Measurements from ENCODE around the gene RNF181. TPM values are rescaled to one million over a fixed set of nuclear protein-coding genes. Genes with fewer than 3 reads are reported as not detected.

The RNF181 gene
- total RNA-seq, 1 donor from 2014 or later: 155 TPM

- DNase-seq (ENCODE audit: low spot score): no peak
- Mint-ChIP-seq H3K4me3 (ENCODE audit: unreplicated experiment) (peak overlapping the region; percentile 74), H3K4me1 (ENCODE audit: unreplicated experiment) (peaks cover 46% of the 10 kb centered on the region), H3K9me3 (ENCODE audit: unreplicated experiment) (no peaks in the 10 kb centered on the region), H3K36me3 (ENCODE audit: low read depth, unreplicated experiment) (peaks cover 20% of the 10 kb centered on the region), H3K27ac (ENCODE audit: unreplicated experiment) (no peak overlapping the region), H3K27me3 (ENCODE audit: unreplicated experiment) (peaks cover 29% of the 10 kb centered on the region)
- TF ChIP-seq CTCF (IDR thresholded peaks at IDR 0.05; ENCODE audit: unreplicated experiment): no peak
These were observed 4.1 kb downstream of the RNF181 start for GRCh38 chr2:85599468-85600234.

- Mint-ChIP-seq H3K36me3 (ENCODE audit: low read depth, unreplicated experiment) (peaks cover 18% of the 10 kb centered on the region), H3K4me3 (ENCODE audit: unreplicated experiment) (peak overlapping the region; percentile 74), H3K27me3 (ENCODE audit: unreplicated experiment) (peaks cover 23% of the 10 kb centered on the region), H3K4me1 (ENCODE audit: unreplicated experiment) (peaks cover 44% of the 10 kb centered on the region), H3K9me3 (ENCODE audit: unreplicated experiment) (no peaks in the 10 kb centered on the region), H3K27ac (ENCODE audit: unreplicated experiment) (no peak overlapping the region)
- no peak for TF ChIP-seq CTCF (IDR thresholded peaks at IDR 0.05; ENCODE audit: unreplicated experiment)
- no peak for DNase-seq (ENCODE audit: low spot score)
These were observed 4.7 kb downstream of the RNF181 start for GRCh38 chr2:85600235-85600575.

- no peak for DNase-seq (ENCODE audit: low spot score)
- no peak for TF ChIP-seq CTCF (IDR thresholded peaks at IDR 0.05; ENCODE audit: unreplicated experiment)
- no peak overlapping the region for H3K27ac Mint-ChIP-seq (ENCODE audit: unreplicated experiment)
These were observed 5.6 kb downstream of the RNF181 start for GRCh38 chr2:85600951-85601770.

GRCh38 chr2:85601771-85602475 is 6.4 kb downstream of the RNF181 start:
- Mint-ChIP-seq H3K36me3 (ENCODE audit: low read depth, unreplicated experiment) (peaks cover 14% of the 10 kb centered on the region), H3K9me3 (ENCODE audit: unreplicated experiment) (no peaks in the 10 kb centered on the region), H3K4me1 (ENCODE audit: unreplicated experiment) (peaks cover 27% of the 10 kb centered on the region), H3K27me3 (ENCODE audit: unreplicated experiment) (peaks cover 17% of the 10 kb centered on the region), H3K27ac (ENCODE audit: unreplicated experiment) (no peak overlapping the region), H3K4me3 (ENCODE audit: unreplicated experiment) (peak overlapping the region; percentile 91)
- TF ChIP-seq CTCF (IDR thresholded peaks at IDR 0.05; ENCODE audit: unreplicated experiment): no peak
- DNase-seq (ENCODE audit: low spot score): no peak

More at GRCh38 chr2:85600951-85601770, 5.6 kb downstream of the RNF181 start:
- Mint-ChIP-seq H3K27me3 (ENCODE audit: unreplicated experiment) (peaks cover 18% of the 10 kb centered on the region), H3K36me3 (ENCODE audit: low read depth, unreplicated experiment) (peaks cover 18% of the 10 kb centered on the region), H3K4me1 (ENCODE audit: unreplicated experiment) (peaks cover 35% of the 10 kb centered on the region), H3K9me3 (ENCODE audit: unreplicated experiment) (no peaks in the 10 kb centered on the region), H3K4me3 (ENCODE audit: unreplicated experiment) (peak overlapping the region; percentile 91)
